Measurements from ENCODE around the gene ADCK2.

DNA sequence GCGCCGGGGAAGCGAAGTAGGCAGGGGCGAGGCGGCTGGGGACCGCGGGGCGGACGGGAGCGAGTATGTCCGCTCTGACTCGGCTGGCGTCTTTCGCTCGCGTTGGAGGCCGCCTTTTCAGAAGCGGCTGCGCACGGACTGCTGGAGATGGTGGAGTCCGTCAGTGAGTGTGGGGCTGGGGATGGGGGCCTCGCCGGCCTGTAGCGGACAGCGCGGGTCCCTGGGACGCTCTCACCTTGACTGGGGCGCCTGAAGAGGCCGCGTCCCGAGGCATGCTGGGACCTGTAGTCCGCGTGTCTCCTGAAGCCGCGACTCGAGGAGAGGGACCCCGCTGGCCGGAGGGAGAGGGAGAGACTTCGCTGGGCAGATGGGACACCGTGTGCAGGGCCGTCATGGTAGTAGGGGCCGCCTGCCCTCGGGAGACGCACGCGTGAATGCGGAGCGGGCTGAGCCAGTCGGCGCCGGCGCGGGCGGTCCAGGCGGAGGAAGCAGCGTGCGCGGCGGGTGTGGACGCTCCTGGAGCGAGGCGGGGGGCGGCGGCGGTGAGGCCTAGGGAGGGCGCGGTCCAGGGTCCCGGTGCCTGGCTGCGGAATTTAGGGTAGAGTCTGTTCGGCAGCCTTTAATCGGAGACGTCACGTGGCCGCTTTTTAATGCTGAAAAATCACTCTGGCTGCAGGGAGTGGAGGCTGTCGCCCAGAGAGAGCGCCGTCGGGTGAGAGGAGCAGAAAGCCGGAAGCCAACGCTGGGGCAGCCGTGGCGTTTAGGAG lies 24.1 kb downstream of the ADCK2 start, which contains the start of gene NDUFB2:
- no peak for TF ChIP-seq CTCF (IDR thresholded peaks at IDR 0.05)
- peak in 1 of 2 donors; percentile 47 for TF ChIP-seq POLR2A (IDR thresholded peaks at IDR 0.05)
